H1 (cell line): ENCODE measurements around the gene GNAQ. TPM values are rescaled to one million over a fixed set of nuclear protein-coding genes. Genes with fewer than 3 reads are reported as not detected.

Experiments used
- CTCF ChIA-PET: fragments of 300-600 bp; sonication (Branson Sonifier 250); formaldehyde crosslinking; loops from one replicate; lab custom pipeline; 2021; ENCODE audit not compliant: partially characterized antibody; lab: Charles Lee
- POLR2A ChIA-PET: fragments of 300-600 bp; sonication (Branson Sonifier 250); formaldehyde crosslinking; loops from one replicate; lab custom pipeline; 2021; ENCODE audit warnings: inconsistent platforms; ENCODE audit not compliant: partially characterized antibody; lab: Charles Lee
- DNase-seq, 2 experiments: peaks; one replicate each; pipeline versions ENCODE4 v3.0.0 to v3.0.0-alpha.2; 2010 to 2022; ENCODE audit warnings: low spot score in 2 of 2, low read depth in 1 of 2, mixed read lengths in 1 of 2
- FAIRE-seq: peaks from 2 replicates; lab custom pipeline; 2011; peaks lifted over from hg19 to GRCh38; lab: Jason Lieb, UNC
- H2AFZ ChIP-seq: 2 replicates; pipeline ENCODE4 v1.8.1; 2012; ENCODE audit warnings: low read length, inconsistent platforms
- H2AK5ac ChIP-seq: 2 replicates; pipeline ENCODE4 v1.6.1; 2013; ENCODE audit warnings: low read depth, low read length
- H2BK120ac ChIP-seq: replicated peaks from 2 replicates; pipeline ENCODE3; 2013; ENCODE audit warnings: low read depth, low read length, inconsistent platforms
- H2BK12ac ChIP-seq: 2 replicates; pipeline ENCODE4 v1.6.1; 2013; ENCODE audit warnings: low read depth, low read length
- H2BK15ac ChIP-seq: 2 replicates; pipeline ENCODE4 v1.6.1; 2013; ENCODE audit warnings: low read length
- H2BK20ac ChIP-seq: 2 replicates; pipeline ENCODE4 v1.6.1; 2013; ENCODE audit warnings: low read length
- H2BK5ac ChIP-seq: 2 replicates; pipeline ENCODE4 v1.6.1; 2013; ENCODE audit warnings: low read depth, low read length
- H3K14ac ChIP-seq: 2 replicates; pipeline ENCODE4 v1.6.1; 2013; ENCODE audit warnings: inconsistent platforms; ENCODE audit not compliant: insufficient read length
- H3K18ac ChIP-seq: 2 replicates; pipeline ENCODE4 v1.6.1; 2013; ENCODE audit warnings: low read length; ENCODE audit errors: extremely low read depth
- H3K23ac ChIP-seq: 2 replicates; pipeline ENCODE4 v1.6.1; 2013; ENCODE audit warnings: inconsistent platforms; ENCODE audit not compliant: insufficient read length
- H3K23me2 ChIP-seq: 2 replicates; pipeline ENCODE4 v1.6.1; 2013; ENCODE audit warnings: low read depth, low read length
- H3K27ac ChIP-seq: 2 replicates; pipeline ENCODE4 v1.6.1; 2011; ENCODE audit warnings: low read depth, low read length, inconsistent platforms
- H3K27me3 ChIP-seq, 4 experiments: replicated peaks in 1 of 4; 1 replicate in 1 of 4; 2 replicates in 3 of 4; pipeline versions ENCODE4 v1.6.1 to v1.8.1; 2011 to 2013; ENCODE audit warnings: low read length in 3 of 4, mild to moderate bottlenecking in 3 of 4, inconsistent platforms in 2 of 4, mixed read lengths in 2 of 4, moderate library complexity in 1 of 4; ENCODE audit not compliant: control insufficient read depth in 3 of 4, insufficient read depth in 3 of 4; ENCODE audit errors: extremely low read depth in 1 of 4
- H3K36me3 ChIP-seq, 4 experiments: 2 replicates each; pipeline versions ENCODE4 v1.6.1 to v1.8.1; 2011 to 2013; ENCODE audit warnings: mild to moderate bottlenecking in 4 of 4, low read length in 3 of 4, moderate library complexity in 2 of 4, control low read depth in 1 of 4, inconsistent platforms in 1 of 4; ENCODE audit not compliant: insufficient read depth in 4 of 4, control insufficient read depth in 2 of 4
- H3K4ac ChIP-seq: replicated peaks from 2 replicates; pipeline ENCODE3; 2013; ENCODE audit warnings: low read length, low read depth, mixed read lengths, inconsistent platforms; ENCODE audit not compliant: insufficient read length
- H3K4me1 ChIP-seq, 4 experiments: replicated peaks in 1 of 4; 1 replicate in 1 of 4; 2 replicates in 3 of 4; pipeline versions ENCODE4 v1.6.1 to v1.8.1; 2011 to 2013; ENCODE audit warnings: low read length in 3 of 4, inconsistent platforms in 2 of 4, mixed read lengths in 1 of 4; ENCODE audit not compliant: insufficient read depth in 4 of 4, control insufficient read depth in 3 of 4
- H3K4me2 ChIP-seq, 2 experiments: 2 replicates each; pipeline versions ENCODE4 v1.6.1 to v1.8.1; 2011 to 2013; ENCODE audit warnings: low read depth in 2 of 2, low read length in 2 of 2, control low read depth in 1 of 2, inconsistent platforms in 1 of 2, mild to moderate bottlenecking in 1 of 2; ENCODE audit not compliant: insufficient read depth in 1 of 2
- H3K4me3 ChIP-seq, 4 experiments: fragments of 200-600, 300-600 bp in 1 of 4; sonication (generic), shearing (Covaris generic), sonication (Bioruptor Twin) in 1 of 4; 2 replicates each; pipeline versions ENCODE4 v1.5.1 to v1.8.1; 2011 to 2016; ENCODE audit warnings: low read length in 4 of 4, low read depth in 3 of 4, control low read depth in 2 of 4, inconsistent platforms in 2 of 4, mild to moderate bottlenecking in 2 of 4, mixed read lengths in 1 of 4, moderate library complexity in 1 of 4; ENCODE audit not compliant: insufficient read depth in 2 of 4; ENCODE audit errors: extremely low read depth in 1 of 4
- H3K56ac ChIP-seq: replicated peaks from 2 replicates; pipeline ENCODE3; 2013; ENCODE audit warnings: low read depth, mild to moderate bottlenecking, mixed read lengths, low read length, inconsistent platforms; ENCODE audit not compliant: insufficient read length
- H3K79me1 ChIP-seq: 2 replicates; pipeline ENCODE4 v1.6.1; 2013; ENCODE audit warnings: low read depth, low read length, control low read depth
- H3K79me2 ChIP-seq, 2 experiments: 2 replicates each; pipeline versions ENCODE4 v1.6.1 to v1.8.1; 2012 to 2013; ENCODE audit warnings: low read length in 2 of 2, mild to moderate bottlenecking in 2 of 2, inconsistent platforms in 1 of 2; ENCODE audit not compliant: insufficient read depth in 2 of 2, control insufficient read depth in 1 of 2
- H3K9ac ChIP-seq, 4 experiments: replicated peaks in 1 of 4; 1 replicate in 1 of 4; 2 replicates in 3 of 4; pipeline versions ENCODE4 v1.6.1 to v1.8.1; 2011 to 2013; ENCODE audit warnings: low read depth in 3 of 4, low read length in 3 of 4, control low read depth in 2 of 4, mild to moderate bottlenecking in 2 of 4, moderate library complexity in 2 of 4, inconsistent platforms in 1 of 4; ENCODE audit errors: extremely low read depth in 1 of 4
- H3K9me3 ChIP-seq, 2 experiments: 2 replicates each; pipeline versions ENCODE4 v1.6.1 to v1.8.1; 2012 to 2013; ENCODE audit warnings: mild to moderate bottlenecking in 2 of 2, moderate library complexity in 2 of 2, control low read depth in 1 of 2, inconsistent platforms in 1 of 2, low read depth in 1 of 2, low read length in 1 of 2, mixed read lengths in 1 of 2; ENCODE audit not compliant: insufficient read depth in 2 of 2
- H4K20me1 ChIP-seq, 2 experiments: replicated peaks in 1 of 2; 2 replicates each; pipeline versions ENCODE3 to v1.8.1; 2011 to 2013; ENCODE audit warnings: inconsistent platforms in 2 of 2, low read length in 2 of 2, mild to moderate bottlenecking in 1 of 2; ENCODE audit not compliant: insufficient read depth in 2 of 2, control insufficient read depth in 1 of 2
- H4K5ac ChIP-seq: 2 replicates; pipeline ENCODE4 v1.6.1; 2013; ENCODE audit warnings: low read length, low read depth, mixed read lengths, inconsistent platforms; ENCODE audit not compliant: insufficient read length
- H4K8ac ChIP-seq: 2 replicates; pipeline ENCODE4 v1.8.0; 2013; ENCODE audit warnings: mild to moderate bottlenecking, moderate library complexity, low read length, inconsistent platforms; ENCODE audit not compliant: insufficient read depth; ENCODE audit errors: extremely low read depth
- H4K91ac ChIP-seq: replicated peaks from 2 replicates; pipeline ENCODE3; 2013; ENCODE audit warnings: low read length, mixed read lengths, inconsistent platforms; ENCODE audit not compliant: insufficient read length
- CBX5 ChIP-seq: fragments of 300-800, 300-1000 bp; sonication (generic); IDR thresholded peaks from 2 replicates; pipeline ENCODE4 v1.7.1; 2016; ENCODE audit warnings: antibody characterized with exemption, low read length, low read depth
- EGR1 ChIP-seq: IDR thresholded peaks from 2 replicates; pipeline ENCODE4 v1.6.1; 2011; ENCODE audit warnings: low read depth, low read length, borderline replicate concordance
- EZH2 ChIP-seq: fragments of 200-600 bp; sonication (generic); IDR thresholded peaks from 2 replicates; pipeline ENCODE4 v1.7.1; 2012; ENCODE audit warnings: low read depth, mild to moderate bottlenecking, moderate library complexity, low read length, inconsistent platforms; ENCODE audit not compliant: severe bottlenecking
- GABPA ChIP-seq: IDR thresholded peaks from 2 replicates; pipeline ENCODE4 v1.6.1; 2011; ENCODE audit warnings: mild to moderate bottlenecking, low read length, moderate library complexity, borderline replicate concordance; ENCODE audit not compliant: insufficient read depth
- HDAC6 ChIP-seq: IDR thresholded peaks from one replicate; pipeline ENCODE4 v1.7.1; 2012; ENCODE audit warnings: low read depth, mild to moderate bottlenecking, inconsistent platforms, low read length, moderate library complexity
- POLR2A ChIP-seq, 2 experiments: IDR thresholded peaks; 1 replicate in 1 of 2; 2 replicates in 1 of 2; pipeline ENCODE4 v1.6.1; 2011; ENCODE audit warnings: low read depth in 2 of 2, low read length in 2 of 2, mild to moderate bottlenecking in 2 of 2; ENCODE audit errors: control extremely low read depth in 1 of 2
- RAD21 ChIP-seq, 2 experiments: IDR thresholded peaks in 1 of 2; conservative IDR thresholded peaks in 1 of 2; 2 replicates each; pipeline ENCODE4 v1.6.1; 2011; ENCODE audit warnings: low read depth in 2 of 2, low read length in 2 of 2, improper control_type of control experiment in 1 of 2, inconsistent platforms in 1 of 2, mild to moderate bottlenecking in 1 of 2, moderate library complexity in 1 of 2
- RFX5 ChIP-seq: IDR thresholded peaks from 2 replicates; pipeline ENCODE4 v1.6.1; 2011; ENCODE audit warnings: low read depth, low read length, improper control_type of control experiment, borderline replicate concordance
- SAP30 ChIP-seq: fragments of 300-600 bp; sonication (generic); IDR thresholded peaks from 2 replicates; pipeline ENCODE4 v1.7.1; 2012; ENCODE audit warnings: low read length, moderate library complexity, mild to moderate bottlenecking, inconsistent platforms; ENCODE audit not compliant: insufficient read depth, insufficient replicate concordance
- TAF1 ChIP-seq: IDR thresholded peaks from 2 replicates; pipeline ENCODE4 v1.6.1; 2011; ENCODE audit warnings: mild to moderate bottlenecking, low read depth, low read length
- TAF7 ChIP-seq: optimal IDR thresholded peaks from 2 replicates; pipeline ENCODE3; 2011; ENCODE audit warnings: low read depth, mild to moderate bottlenecking, inconsistent platforms, low read length, moderate library complexity, borderline replicate concordance
- TCF12 ChIP-seq: IDR thresholded peaks from 2 replicates; pipeline ENCODE4 v1.6.1; 2011; ENCODE audit warnings: low read depth, mild to moderate bottlenecking, low read length
- WGBS, 2 experiments: shearing (Covaris generic) in 1 of 2; methylation state at CpG; one replicate each; pipeline versions ENCODE4 v1.1.6 to v1.1.7; 2013 to 2015; ENCODE audit warnings: low lambda C conversion rate in 2 of 2, mixed read lengths in 2 of 2, inconsistent platforms in 1 of 2, low coverage in 1 of 2, missing lambda C conversion rate in 1 of 2; ENCODE audit not compliant: insufficient replicate concordance in 2 of 2, insufficient coverage in 1 of 2, insufficient read length in 1 of 2; ENCODE audit errors: extremely low coverage in 1 of 2, missing lambda C conversion rate in 1 of 2; 5-methylcytosine and 5-hydroxymethylcytosine counted together
- polyA plus RNA-seq, 7 experiments: library from polyadenylated mRNA; depleted of rRNA in 3 of 7; stranded (reverse) in 5 of 7; unstranded in 2 of 7; fragments of >200 nt in 5 of 7; fragments of 200-250 nt in 2 of 7; gene quantifications; 1 replicate in 5 of 7; 2 replicates in 1 of 7; 4 replicates in 1 of 7; pipeline versions ENCODE4 v1.2.1 to v1.2.3, GENCODE V29; 2011 to 2013; ENCODE audit warnings: missing spikeins in 2 of 7, mixed read lengths in 2 of 7
- total RNA-seq: library from RNA; stranded (reverse); fragmentation: NEBNext Ultra II Directional; extraction: Animal tissue kit (Norgen Biotek cat#: 25700); gene quantifications from 2 replicates; pipeline ENCODE4 v1.2.1, GENCODE V29; 2021

GNAQ gene
- total and polyA plus RNA-seq, 2 of the 8 experiments (the other 6 are each of a cell fraction or from before 2014, with no cell fraction given): 22.8 to 63.8 TPM

DNA sequence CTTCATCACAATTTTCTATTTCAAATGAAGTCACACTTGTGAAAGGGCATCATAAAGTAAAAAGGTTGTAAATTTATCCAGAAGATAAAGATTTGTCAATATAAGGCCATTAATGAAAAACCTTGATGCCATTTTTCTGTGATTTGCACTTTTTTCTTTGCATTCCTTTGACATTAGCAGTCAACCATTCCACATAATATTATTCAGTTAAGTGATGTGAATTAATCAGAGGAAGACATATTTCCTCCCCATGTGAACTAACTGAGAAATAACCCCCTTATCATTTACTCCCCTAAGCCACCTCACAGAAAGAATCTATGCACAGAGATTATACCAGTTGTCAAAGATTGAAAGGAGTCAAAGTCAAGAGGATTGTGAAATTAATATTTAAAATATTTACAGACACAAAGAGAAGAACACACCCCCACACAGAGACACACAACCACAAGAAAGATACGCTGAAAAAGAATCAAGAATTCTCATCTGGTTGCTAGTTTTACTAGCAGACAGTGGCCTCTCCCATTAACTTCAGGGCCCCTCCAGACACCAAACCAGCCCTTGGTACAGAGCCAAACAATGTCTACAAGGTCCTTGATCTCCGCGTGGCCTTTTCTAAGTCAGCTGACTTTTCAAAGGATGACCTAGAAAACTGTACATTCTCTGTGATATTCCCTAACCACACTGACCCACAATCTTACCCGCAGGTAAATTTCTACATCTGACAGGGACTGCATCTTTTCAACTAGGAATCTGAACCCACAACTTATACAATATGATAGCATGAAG is 29.5 kb downstream of the GNAQ start:
- Histone ChIP-seq H4K5ac (no peak overlapping the region), H3K27me3 (no peaks in the 10 kb centered on the region), H3K9ac (no peak overlapping the region), H2AFZ (no peak overlapping the region), H3K56ac (no peak overlapping the region), H2BK15ac (no peak overlapping the region), H3K79me1 (peaks cover 10% of the 10 kb centered on the region), H2BK5ac (no peak overlapping the region), H3K18ac (no peak overlapping the region), H3K23ac (no peak overlapping the region), H3K36me3 (no peaks in the 10 kb centered on the region), H3K4me1 (peaks cover 0 to 2% (median 0%) of the 10 kb centered on the region in 4 experiments; a peak in 1 of 7 replicates), H4K8ac (no peak overlapping the region), H3K23me2 (no peaks in the 10 kb centered on the region), H2AK5ac (no peak overlapping the region), H3K9me3 (no peaks in the 10 kb centered on the region), H3K4ac (no peak overlapping the region), H2BK120ac (no peak overlapping the region), H3K4me2 (no peak overlapping the region), H3K4me3 (no peak overlapping the region), H4K20me1 (peaks cover 2 to 7% of the 10 kb centered on the region in 2 experiments), H2BK20ac (no peak overlapping the region), H3K14ac (no peak overlapping the region), H2BK12ac (no peak overlapping the region), H4K91ac (no peak overlapping the region), H3K27ac (no peak overlapping the region), H3K79me2 (peaks cover 6 to 94% of the 10 kb centered on the region in 2 experiments; a peak in 3 of 4 replicates)
- DNase-seq: no peak
- ChIA-PET POLR2A (no interaction called here), CTCF (interaction anchor here (1.2 to 4.1 kb wide), 3 partner anchors 14 to 33 kb away, joined by 3 to 22 read pairs (median 12); no protein-coding TSS in a partner anchor)
- FAIRE-seq: no peak
- WGBS, 2 experiments: 88% methylated on average over 4 of the region's 4 CpGs; no CpG with 5 or more reads in 1 of the 2 experiments
- TF ChIP-seq HDAC6: no peak
- no peak for TF ChIP-seq GABPA
- no peak for TF ChIP-seq TAF1
- no peak for TF ChIP-seq TAF7
- no peak for TF ChIP-seq TCF12
- TF ChIP-seq EZH2: no peak
- no peak for TF ChIP-seq RFX5
- no peak for TF ChIP-seq POLR2A (IDR thresholded peaks at IDR 0.05; ENCODE audit: control extremely low read depth in 1 of 2, low read depth in 2 of 2, low read length in 2 of 2)
- TF ChIP-seq SAP30: no peak
- TF ChIP-seq RAD21 (IDR thresholded peaks at IDR 0.05 in 1 of 2, conservative IDR thresholded peaks at IDR 0.05 in 1 of 2; ENCODE audit: low read depth in 2 of 2, low read length in 2 of 2): no peak
- TF ChIP-seq EGR1: no peak
- TF ChIP-seq CBX5: no peak
